IPS DF 19.7 (cell line): ENCODE data around the gene NF2.
A peak's percentile ranks its signal among the peaks of the same experiment; 100 is the strongest.
"Not testable (repeated sequence)": the region's sequence is repeated elsewhere in the genome, so short reads cannot be mapped to it uniquely, and the experiment has no call there.

Experiments
- DNase-seq: peaks from one replicate; pipeline ENCODE4 v3.0.0-alpha.2; 2013; ENCODE audit warnings: low read depth, low spot score

Gene NF2

DNA sequence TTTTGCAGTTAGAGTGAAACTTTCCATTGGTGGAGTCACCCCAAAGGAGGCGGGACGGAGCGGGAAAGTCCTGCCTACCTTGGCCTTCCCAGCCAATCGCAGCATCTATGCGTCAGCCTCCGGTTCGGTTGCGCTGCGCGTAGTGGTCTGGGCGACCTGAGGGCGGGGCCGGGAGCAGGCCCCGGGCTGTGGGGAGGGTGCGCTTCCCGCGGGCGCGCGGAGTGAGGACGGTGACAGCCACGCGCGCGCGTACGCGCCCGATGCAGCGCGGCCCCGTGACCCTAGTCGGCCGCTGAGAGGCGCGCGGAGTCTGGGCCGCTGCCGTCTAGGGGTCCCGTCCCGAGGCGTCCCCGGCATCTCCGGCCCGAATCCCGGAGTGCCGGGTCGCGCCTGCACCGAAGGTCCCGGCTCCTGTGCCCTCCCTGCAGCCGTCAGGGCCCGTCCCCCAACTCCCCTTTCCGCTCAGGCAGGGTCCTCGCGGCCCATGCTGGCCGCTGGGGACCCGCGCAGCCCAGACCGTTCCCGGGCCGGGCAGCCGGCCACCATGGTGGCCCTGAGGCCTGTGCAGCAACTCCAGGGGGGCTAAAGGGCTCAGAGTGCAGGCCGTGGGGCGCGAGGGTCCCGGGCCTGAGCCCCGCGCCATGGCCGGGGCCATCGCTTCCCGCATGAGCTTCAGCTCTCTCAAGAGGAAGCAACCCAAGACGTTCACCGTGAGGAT lies at the start of gene NF2:
NF2 (plus strand) TSS at position 276 of the 718 bp plus-strand sequence; CDS start at position 642, 366 bp downstream.
- peak; percentile 98 for DNase-seq

DNA sequence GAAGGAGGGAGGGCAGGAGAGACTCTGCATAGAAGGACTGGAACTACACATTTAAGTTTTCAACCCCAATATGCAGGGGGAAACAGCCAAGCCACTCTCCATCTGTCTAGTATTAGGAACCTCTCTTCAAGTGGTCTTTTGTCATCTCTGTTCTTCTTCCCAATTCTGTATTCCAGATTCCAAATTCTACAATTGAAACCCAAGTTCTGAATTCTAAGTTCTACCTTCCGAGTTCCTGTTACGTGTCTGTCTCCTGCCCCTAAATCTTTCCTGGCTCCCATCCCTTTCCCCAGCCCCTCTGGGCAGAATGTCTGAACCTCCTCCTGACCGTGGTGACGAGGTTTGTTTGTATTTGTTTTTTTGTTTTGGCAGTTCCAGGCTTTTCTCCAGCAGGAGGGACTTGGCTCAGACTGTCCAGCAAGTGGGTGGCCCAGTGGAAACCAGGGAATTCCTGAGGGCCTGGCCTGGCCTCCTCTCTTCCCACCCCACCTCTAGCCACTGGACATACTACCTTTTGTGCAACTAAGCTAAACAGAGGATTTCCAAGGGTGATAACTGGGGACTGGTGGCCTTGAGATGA lies 48.3 kb upstream of the NF2 start:
- no peak for DNase-seq

DNA sequence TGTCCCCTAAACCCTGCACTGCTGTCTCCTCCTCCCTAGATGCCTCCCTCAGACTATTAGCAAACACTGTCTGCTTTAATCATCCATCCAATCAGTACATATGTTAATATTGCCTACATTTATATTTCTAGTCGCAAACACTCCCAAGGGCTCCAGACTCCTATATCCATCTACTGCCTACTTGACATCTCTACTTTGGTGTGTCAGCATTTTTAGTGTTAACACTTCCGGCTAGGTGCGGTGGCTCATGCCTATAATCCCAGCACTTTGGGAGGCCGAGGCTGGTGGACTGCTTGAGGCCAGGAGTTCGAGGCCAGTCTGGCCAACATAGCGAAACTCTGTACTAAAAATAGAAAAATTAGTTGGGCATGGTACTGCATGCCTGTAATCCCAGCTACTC lies 44.4 kb upstream of the NF2 start:
- DNase-seq, result no peak

DNA sequence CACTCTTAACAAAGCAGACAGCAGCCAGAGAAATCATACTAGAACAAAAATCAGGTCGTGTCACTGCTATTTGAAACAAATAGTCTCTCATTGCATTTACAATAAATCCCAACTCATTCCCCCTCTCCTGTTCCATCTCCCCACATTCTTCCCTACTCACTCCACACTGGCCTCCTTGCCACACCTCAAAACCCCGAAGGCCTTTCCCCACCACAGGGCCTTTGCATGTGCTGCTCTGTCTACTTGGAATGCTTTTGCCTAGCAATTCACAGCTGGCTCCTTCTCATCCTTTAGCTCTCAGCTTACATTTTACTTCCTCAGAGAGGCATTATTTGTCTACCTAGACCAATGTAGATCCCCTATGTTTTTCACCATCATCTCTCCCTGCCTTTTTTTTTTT lies 43.6 kb upstream of the NF2 start:
- DNase-seq, result no peak

DNA sequence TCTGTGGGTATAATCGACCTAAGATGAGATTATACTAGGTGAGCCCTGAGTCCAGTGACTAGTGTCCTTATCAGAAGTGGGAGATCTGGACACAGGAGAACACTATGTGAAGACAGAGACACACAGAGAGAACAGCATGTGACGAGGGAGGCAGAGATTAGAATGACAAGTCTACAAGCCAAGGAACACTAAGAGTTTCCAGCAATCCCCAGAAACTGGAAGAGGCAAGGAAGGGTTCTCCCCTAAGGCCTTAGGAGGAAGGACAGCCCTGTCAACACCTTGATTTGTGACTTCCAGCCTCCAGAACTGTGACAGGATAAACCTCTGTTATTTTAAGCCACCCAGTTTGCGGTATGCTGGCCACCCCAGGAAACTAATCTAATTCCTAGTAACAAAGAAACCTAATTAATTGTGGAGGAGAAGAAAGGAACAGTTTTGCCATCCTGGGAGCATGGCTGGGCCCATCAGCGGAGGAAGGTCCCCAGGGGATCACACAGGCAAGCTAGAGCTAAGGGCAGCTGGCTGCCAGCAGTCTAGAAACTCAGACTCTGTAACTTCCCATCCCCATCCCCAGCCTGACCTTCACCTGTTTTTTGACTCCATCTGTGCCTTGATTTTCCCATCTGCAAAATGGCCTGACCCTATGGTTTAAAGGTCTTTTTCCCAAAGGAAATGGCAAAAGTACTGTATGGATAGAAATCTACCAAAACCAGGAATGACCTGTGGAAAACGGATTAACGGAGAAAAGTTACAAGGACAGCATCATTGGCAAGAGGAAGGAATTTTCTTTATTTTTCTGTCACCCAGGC lies 39.6 kb upstream of the NF2 start:
- no peak for DNase-seq

DNA sequence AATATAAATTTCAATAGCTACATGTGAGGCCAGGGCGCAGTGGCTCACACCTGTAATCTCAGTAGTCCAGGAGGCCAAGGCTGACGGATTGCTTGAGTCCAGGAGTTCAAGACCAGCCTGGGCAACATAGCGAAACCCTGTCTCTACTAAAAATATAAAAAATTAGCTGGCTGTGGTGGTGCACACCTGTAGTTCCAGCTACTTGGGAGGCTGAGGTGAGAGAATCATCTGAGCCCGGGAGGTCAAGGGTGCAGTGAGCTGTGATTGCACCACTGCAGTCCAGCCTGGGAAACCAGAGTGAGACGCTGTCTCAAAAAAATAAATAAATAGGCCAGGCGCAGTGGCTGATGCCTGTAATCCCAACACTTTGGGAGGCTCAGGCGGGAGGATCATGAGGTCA lies 36.9 kb upstream of the NF2 start:
- not testable (repeated sequence) for DNase-seq

DNA sequence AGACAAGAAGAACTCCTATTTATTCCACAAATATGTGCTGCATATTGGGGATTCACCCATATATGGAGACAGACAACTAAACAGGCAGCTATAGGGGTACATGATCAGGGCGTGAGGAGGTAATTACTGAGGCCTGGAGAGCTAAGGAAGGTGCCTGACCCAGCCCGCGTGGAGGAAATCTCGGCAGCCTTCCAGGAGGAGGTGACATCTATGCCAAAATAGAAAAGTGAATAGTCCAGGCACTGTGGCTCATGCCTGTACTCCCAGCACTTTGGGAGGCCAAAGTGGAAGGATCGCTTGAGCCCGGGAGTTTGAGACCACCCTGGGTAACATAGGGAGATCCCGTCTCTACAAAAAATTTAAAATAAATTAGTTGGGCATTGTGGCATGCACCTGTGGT lies 36.1 kb upstream of the NF2 start:
- DNase-seq, result no peak

DNA sequence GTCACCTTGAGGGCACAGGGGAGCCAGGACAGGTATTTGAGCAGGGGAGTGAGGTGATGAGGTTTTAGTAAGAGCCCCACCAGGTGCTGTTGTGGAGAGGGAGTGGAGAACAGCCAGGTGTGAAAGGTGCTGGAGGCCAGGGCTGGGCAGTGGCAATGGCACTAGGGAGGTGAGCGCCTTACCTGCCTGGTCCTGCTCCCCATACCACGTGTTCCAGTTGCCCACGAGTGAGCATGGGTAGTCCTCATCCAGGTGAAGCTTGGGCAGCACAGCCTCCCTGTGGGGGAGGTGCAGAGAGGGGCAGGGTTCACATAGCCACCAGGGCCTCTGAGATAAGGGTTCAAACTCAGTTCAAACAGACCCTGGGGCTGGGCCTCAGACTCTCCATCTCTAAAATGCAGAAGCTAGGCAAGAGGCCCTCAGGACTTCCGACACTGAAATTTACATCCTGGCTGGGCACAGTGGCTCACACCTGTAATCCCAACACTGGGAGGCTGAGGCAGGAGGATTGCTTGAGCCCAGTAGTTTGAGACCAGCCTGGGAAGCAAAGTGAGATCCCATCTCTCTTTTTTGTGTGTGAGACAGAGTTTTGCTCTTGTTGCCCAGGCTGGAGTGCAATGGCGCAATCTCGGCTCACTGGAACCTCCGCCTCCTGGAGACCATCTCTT lies 34.3 kb upstream of the NF2 start:
- no peak for DNase-seq

DNA sequence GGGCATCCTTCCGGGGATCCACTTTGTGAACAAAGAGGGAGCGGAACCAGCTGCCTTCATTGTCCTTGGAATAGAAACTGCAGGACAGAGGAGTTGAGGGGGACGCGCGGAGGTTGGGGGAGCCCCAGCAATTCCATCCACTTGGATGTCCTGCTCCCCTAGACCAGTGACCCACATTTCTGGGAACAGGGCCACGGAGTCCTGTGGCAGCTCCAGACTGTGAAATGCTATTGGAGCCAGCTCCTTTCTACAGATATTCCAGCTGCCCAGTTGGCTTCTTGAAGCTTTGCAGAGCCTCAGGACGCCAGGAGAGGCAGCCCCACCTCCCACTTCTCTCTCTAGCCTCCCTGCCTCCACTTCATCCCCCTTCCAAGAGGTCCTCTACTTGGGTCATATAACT lies 33.0 kb upstream of the NF2 start:
- no peak for DNase-seq

DNA sequence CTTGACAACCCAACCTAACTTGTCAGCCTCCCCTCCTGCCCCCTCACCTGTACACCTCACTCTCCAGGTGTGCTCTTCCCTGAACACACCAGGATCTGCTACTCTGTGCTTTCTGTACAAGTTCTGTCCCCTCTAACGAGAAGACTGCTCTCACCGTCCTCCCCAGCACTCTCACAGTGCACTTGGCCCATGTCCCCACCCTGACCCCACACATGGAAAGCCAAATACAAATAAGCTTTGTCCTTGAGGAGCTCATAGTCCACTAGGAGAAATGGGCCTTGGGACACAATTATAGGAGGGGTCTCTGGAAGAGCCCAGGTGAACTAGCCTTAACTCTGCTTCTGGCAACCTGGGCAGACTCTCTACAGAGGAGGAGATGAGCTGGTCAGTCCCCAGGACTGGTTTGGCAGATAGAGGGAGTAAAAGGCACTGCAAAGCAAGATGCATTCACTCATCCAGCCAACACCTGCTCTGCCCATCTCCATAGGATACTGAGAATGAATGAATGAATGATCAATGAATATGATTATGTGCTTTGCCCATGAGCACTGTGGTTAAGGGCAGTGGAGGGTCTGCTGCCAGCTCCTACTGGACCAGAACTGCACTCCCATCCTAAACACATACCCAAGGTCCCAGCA lies 32.4 kb upstream of the NF2 start:
- DNase-seq, result no peak

DNA sequence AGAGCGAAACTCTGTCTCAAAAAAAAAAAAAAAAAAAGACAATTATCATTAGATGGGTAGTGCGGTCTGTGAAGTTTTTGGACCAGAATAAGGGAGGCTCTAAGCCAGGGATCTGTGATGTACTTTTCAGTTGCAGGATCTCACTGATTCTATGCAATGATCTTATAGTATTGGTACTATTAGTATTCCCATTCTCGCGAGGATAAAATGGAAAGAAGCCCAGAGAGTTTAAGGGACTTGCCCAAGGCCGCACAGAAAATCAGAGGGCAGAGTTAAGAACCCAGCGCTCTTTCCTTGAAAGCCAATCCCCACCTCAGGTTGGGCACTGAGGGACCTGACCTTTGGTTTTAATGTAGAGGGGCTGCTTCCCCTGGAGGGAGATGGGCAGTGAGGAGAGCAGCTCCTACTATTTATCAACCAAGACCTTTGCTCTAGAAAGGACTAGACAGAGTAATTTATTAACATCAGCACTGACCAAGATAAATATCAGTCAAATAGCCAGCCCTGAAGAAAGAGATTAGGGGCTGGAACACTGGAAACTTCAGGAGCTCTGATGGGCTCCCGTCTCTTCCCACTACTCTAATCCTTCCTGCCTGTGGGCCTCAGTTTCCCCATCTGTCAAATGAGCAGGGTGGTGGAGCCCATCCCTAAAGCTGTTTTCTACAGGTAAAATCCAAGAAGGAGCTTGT lies 28.5 kb upstream of the NF2 start:
- DNase-seq, result no peak

DNA sequence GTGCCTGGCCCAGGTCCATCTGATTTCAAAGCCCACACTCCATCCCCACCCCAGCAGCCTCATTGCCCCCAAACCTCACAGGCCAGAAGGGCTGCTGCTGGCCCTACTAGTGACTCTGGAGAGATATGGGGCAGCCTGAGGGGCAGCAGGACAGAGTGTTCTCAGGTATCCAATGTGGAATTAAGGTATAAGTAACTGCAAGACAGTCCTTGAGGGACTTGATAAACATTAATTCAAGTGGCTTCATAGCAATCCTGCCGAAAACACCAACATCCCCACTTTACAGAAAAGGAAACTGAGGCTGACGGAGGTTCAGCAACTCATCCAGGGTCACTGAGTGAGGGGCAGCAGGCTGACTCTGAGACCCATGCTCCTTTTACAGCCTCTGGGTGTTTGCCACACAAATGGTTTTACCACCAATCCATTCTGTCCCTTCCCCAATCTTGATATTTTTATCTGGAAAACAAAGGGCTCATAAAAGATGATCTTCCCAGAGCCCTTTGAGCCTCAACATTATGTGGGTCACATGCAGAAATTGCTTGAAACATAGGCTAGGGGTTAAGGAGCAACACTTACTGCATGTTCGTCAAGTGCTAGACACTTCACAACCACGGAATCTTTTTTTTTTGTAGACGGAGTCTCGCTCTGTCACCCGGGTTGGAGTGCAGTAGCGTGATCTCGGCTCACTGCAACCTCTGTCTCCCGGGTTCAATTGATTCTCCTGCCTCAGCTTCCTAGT lies 24.8 kb upstream of the NF2 start:
- DNase-seq, result no peak

DNA sequence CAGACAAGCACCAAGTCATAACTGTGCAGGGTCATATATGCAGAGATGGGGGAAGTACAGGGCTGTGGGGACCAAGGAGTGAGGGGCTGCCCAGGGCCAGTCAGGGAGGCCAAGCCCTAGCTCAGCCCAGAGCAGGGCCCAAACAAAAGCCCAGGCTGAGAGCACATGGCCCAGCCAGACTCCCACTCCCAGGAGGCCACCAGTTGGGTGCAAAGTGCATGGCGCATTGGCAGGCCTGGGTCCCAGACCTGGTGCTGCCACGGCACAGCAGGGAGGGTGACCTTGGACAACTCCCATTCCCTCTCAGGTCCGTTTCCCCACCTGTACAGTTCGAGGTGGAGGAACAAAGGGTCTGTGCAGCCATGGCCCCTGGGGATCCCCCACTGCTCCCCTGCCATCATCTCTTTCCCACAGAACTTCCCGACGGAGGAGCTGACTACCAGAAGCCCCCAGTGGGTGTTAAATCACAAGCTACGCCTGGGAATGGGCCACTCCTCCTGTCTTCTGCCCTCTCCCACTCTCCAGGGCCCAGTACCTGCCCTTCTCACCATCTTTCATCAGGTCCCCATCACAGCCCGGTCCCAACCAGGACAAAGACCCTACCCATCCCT lies 23.1 kb upstream of the NF2 start:
- DNase-seq, result no peak

DNA sequence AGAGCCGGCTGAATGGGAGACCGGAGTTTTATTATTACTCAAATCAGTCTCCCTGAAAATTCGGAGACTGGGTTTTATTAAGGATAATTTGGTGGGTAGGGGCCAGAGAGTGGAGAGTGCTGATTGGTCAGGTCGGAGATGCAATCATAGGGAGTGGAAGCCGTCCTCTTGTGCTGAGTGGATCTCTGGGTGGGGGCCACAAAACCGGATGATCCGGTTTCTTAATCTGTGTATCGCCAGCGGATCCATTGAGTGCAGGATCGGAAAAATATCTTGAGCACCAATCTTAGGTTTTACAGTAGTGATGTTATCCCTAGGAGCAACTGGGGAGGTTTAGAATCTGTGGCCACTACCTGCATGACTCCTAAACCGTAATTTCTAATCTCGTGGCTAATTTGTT lies 21.6 kb upstream of the NF2 start:
- no peak for DNase-seq

DNA sequence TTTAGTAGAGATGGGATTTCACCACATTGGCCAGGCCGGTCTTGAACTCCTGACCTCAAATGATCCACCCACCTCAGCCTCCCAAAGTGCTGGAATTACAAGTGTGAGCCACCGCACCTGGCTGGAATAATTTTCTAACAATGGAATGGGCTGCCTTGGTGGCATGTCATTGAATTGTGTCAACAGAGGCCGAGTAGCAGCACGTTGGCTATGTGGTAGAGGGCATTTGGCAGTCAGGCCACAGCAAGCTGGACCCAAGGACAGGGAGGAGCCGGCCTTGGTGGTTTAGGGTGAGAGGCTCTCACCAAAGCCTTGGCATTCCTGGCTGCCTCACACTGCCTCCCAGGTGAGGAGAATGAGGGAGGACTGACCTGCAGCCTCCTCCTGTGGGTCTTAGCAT lies 18.5 kb upstream of the NF2 start:
- DNase-seq, result no peak

DNA sequence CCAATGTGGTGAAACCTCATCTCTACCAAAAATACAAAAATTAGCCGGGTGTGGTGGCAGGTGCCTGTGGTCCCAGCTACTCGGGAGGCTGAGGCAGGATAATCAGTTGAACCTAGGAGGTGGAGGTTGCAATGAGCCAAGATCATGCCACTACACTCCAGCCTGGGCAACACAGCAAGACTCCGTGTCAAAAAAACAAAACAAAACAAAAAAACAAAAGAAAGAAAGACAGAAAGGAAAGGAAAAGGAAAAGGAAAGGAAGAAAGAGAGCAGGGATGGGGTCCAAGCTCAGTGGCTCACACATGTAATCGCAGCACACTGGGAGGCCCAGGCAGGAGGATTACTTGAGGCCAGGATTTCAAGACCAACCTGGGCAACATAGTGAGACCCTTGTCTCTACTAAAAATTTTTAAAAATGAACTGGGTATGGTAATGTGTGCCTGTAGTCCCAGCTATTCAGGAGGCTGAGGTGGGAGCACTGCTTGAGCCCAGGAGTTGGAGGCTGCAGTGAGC lies 17.2 kb upstream of the NF2 start:
- DNase-seq, result not testable (repeated sequence)

DNA sequence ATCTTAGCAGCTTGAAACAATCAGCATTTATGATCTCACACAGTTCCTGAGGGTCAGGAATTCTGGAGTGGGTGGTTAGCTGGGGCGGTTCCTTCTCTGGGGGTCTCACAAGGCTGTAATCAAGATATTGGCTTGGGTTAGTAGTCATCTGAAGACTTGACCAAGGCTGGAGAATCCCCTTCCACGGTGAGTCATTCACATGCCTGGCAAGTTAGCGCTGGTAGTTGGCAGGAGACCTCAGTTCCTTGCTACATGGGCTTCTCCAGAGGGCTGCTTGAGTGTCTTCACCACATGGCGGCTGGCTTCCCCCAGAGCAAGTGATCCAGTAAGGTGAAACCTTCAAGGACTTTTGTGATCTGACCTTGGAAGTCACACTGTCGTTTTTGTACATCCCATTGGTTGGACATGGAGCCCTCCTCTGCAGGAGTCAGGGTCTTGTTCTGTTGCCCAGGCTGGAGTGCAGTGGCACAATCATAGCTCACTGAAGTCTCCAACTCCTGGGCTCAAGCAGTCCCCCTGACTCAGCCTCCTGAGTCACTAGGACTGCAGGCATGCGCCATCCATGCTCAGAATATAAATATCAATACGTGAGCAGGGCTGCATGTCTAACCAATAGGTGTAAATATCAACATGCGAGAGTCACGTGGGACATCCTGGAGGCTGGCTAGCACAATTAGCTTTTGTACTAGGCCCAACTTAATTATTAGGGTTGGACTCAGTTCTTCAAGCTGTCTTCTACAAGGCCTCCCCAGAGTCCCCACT lies 15.3 kb upstream of the NF2 start:
- no peak for DNase-seq

DNA sequence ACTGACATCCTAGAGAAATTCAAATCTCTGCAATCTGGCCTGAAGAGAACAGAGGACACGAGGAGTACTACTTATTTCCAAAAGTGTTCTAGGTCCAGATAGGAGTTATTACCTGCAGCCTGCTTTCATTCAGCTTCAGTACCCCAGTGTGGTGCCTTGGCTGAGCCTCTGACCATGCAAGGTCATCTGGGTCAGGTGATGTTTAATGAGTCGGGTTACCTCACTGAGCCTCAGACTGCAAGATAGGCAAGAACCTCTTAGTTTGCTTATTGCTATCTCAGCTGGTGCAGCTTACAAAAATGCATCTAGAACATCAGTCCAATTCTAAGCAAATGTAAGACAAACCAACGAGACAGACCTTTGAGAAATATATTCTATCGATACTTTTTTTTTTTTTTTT lies 9.5 kb upstream of the NF2 start:
- DNase-seq, result no peak

DNA sequence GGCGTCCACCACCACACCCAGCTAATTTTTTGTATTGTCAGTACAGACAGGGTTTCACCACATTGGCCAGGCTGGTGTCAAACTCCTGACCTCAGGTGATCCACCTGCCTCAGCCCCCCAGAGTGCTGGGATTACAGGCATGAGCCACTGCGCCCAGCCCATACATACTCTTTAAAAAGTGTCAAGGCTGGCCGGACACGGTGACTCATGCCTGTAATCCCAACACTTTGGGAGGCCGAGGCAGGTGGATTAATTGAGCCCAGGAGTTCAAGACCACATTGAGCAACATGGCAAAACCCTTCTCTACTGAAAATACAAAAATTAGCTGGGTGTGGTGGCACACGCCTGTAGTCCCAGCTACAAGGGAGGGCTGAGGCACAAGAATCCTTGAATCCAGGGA lies 9.0 kb upstream of the NF2 start:
- not testable (repeated sequence) for DNase-seq
